Measurements from ENCODE around the gene MYOT. TPM values are rescaled to one million over a fixed set of nuclear protein-coding genes. Genes with fewer than 3 reads are reported as not detected.

The MYOT gene
- total and polyA plus RNA-seq, 2 of the 4 experiments (the other 2 are of a cell fraction) = not detected

DNA sequence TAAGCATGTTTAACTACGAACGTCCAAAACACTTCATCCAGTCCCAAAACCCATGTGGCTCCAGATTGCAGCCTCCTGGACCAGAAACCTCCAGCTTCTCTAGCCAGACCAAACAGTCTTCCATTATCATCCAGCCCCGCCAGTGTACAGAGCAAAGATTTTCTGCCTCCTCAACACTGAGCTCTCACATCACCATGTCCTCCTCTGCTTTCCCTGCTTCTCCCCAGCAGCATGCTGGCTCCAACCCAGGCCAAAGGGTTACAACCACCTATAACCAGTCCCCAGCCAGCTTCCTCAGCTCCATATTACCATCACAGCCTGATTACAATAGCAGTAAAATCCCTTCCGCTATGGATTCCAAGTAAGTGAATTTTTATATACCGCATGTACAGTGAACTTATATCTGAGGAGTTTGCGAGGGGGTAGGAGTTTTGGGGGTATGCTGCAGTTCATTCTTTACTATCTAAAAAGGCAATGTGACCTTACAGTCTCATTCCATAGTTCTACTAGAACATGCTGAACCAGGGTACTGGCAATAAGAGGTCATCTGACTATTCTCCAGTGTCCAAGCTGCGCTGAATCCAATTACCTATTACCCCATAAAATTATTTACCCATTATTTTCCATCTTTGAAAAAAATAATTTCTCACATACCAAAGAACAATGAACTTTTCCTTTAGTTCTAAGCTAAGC, 3.1 kb downstream of the MYOT start:
- intact Hi-C loops (cut with micrococcal nuclease) = no loop called here

More for the DNA sequence above, 3.1 kb downstream of the MYOT start:
- dilution Hi-C loops (cut with HindIII; ENCODE audit: low sequenced_read_pairs, unreplicated experiment) (no loop called here), in situ Hi-C loops (cut with MboI; ENCODE audit: low sequenced_read_pairs) (no loop called here)
- no peaks in the 10 kb centered on the region for H3K36me3 ChIP-seq (ENCODE audit: control insufficient read depth, insufficient read depth, low read length)
- H2AK9ac ChIP-seq (replicated peaks; ENCODE audit: low read depth, low read length, poor library complexity) = no peak overlapping the region
- H3K14ac ChIP-seq (replicated peaks; ENCODE audit: low read depth, low read length) = no peak overlapping the region
- WGBS, 2 experiments (ENCODE audit: extremely low coverage in 2 of 2, insufficient read length in 1 of 2) = no CpG with 5 or more reads among the region's 7 CpGs
- no peaks in the 10 kb centered on the region for H3K9me3 ChIP-seq (ENCODE audit: control insufficient read depth, insufficient read depth, low read length)
- no peak overlapping the region for H3K4ac ChIP-seq (ENCODE audit: low read depth, low read length)
- H4K91ac ChIP-seq (ENCODE audit: insufficient read depth, low read depth, low read length) = no peak overlapping the region
- no peak overlapping the region for H2AK5ac ChIP-seq (ENCODE audit: low read depth, low read length)
- H2BK15ac ChIP-seq (ENCODE audit: low read depth, low read length) = no peak overlapping the region
- no TSS peak for BruUV-seq (replicated peaks)
- ATAC-seq (ENCODE audit: low read depth) = no peak
- no peak overlapping the region for H2BK120ac ChIP-seq (ENCODE audit: low read depth, low read length)
- ChIA-PET POLR2A (ENCODE audit: unreplicated experiment) (no interaction called here), CTCF (interaction anchor here (0.5 kb wide), 1 partner anchor 58 kb away, joined by 4 read pairs; no protein-coding TSS in a partner anchor)
- no peak overlapping the region for H3K23ac ChIP-seq (ENCODE audit: low read depth, low read length)
- no peak overlapping the region for H3K4me2 ChIP-seq (ENCODE audit: low read depth, low read length)
- no peak overlapping the region for H2AFZ ChIP-seq (replicated peaks; ENCODE audit: low read length, poor library complexity)
- DNase-seq = no peak
- no peak overlapping the region for H3K27ac ChIP-seq (ENCODE audit: insufficient read depth, low read length)
- no peak overlapping the region for H2BK20ac ChIP-seq (ENCODE audit: low read depth, low read length)
- H3K56ac ChIP-seq (ENCODE audit: extremely low read depth, insufficient read depth, low read length) = no peak overlapping the region
- H3K9ac ChIP-seq (ENCODE audit: low read depth, low read length) = no peak overlapping the region
- no peak overlapping the region for H4K5ac ChIP-seq (ENCODE audit: low read depth, low read length)
- no peaks in the 10 kb centered on the region for H3K4me1 ChIP-seq (ENCODE audit: control insufficient read depth, insufficient read depth, low read length)
- H2BK5ac ChIP-seq (ENCODE audit: low read depth, low read length, poor library complexity, severe bottlenecking) = no peak overlapping the region
- H3K9me1 ChIP-seq (ENCODE audit: insufficient read depth, low read length) = no peaks in the 10 kb centered on the region
- peaks cover 2% of the 10 kb centered on the region; the same call in 1 of the 2 replicates for H3K27me3 ChIP-seq (ENCODE audit: control insufficient read depth, insufficient read depth, low read length)
- H4K20me1 ChIP-seq (ENCODE audit: insufficient read depth, low read length) = no peaks in the 10 kb centered on the region
- H3K18ac ChIP-seq (ENCODE audit: low read depth, low read length) = no peak overlapping the region
- TF ChIP-seq, protein P1, sequence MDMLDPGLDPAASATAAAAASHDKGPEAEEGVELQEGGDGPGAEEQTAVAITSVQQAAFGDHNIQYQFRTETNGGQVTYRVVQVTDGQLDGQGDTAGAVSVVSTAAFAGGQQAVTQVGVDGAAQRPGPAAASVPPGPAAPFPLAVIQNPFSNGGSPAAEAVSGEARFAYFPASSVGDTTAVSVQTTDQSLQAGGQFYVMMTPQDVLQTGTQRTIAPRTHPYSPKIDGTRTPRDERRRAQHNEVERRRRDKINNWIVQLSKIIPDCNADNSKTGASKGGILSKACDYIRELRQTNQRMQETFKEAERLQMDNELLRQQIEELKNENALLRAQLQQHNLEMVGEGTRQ (IDR thresholded peaks at IDR 0.05; ENCODE audit: low read depth, low read length) = no peak
- TF ChIP-seq MAFK (IDR thresholded peaks at IDR 0.05; ENCODE audit: low read depth, low read length) (no peak), RCOR1 (IDR thresholded peaks at IDR 0.05; ENCODE audit: insufficient replicate concordance, low read length) (no peak)
- no peak overlapping the region for H3K4me3 ChIP-seq (ENCODE audit: insufficient read depth, low read depth, low read length)
- no peak overlapping the region for H4K8ac ChIP-seq (ENCODE audit: low read depth in 2 of 2, low read length in 2 of 2)
- H3K79me1 ChIP-seq (ENCODE audit: low read depth in 1 of 2, low read length in 2 of 2) = no peaks in the 10 kb centered on the region
